AG08395 (cell line): ENCODE results near the gene CCDC6.
A peak's percentile ranks its signal among the peaks of the same experiment; 100 is the strongest.

Source experiments
- DNase-seq: peaks from one replicate; pipeline ENCODE4 v3.0.0; 2012; ENCODE audit warnings: mixed read lengths, low spot score

Gene CCDC6

DNA sequence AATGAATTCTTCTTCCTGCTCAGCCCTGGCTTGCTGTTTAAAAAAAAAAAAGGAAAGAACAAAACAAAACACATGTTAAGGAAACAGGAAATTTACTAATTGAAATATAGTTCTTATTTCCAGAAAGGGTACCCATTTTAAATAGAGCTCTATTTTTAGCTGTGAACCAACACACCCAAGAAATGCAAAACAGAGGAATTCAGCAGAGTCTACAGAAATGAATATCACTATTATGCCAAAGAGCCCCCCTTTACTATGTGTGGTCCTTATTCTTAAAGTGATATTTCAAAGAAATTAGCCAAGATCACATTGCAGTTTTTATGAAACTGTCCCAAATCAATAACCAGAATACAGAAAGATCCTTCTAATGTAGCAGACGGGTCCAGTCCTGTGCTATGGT lies 53.7 kb downstream of the CCDC6 start:
- DNase-seq, result no peak

DNA sequence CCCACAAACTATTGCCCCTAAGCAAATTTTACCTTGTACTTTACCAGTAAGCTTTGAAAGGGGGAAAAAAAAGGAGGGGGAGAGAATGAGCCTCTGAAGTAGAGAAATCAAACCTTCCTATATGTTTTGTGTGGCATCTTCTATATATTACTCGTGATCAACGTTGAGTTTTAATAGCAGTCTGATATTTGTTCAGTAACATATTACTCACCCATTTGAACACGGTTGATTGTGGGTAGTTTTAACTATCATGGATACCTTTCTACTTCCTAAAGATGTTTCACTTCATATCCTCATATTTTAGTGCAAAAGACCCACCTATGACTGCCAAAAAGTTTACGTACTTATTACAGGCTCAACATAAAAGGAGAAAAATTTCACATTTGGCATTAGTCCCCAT lies 54.5 kb downstream of the CCDC6 start:
- no peak for DNase-seq

DNA sequence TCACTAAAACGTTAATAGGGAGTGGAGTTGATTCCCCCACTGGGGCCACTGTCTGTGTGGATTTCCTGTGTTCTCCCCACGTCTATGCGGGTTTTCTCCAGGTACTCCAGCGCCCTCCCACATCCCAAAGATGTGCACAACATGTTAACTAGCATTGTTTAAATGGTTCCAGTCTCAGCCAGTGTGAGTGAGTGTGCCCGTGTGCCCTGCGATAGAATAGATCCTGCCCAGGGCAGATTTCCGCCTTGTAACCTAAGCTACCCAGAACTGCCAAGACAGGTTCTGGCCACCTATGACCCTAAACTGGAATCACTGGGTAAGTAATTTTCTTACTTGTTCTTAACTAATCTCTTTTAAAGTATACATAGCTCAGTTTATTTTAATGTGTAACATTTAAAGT lies 58.5 kb downstream of the CCDC6 start:
- DNase-seq, result no peak

DNA sequence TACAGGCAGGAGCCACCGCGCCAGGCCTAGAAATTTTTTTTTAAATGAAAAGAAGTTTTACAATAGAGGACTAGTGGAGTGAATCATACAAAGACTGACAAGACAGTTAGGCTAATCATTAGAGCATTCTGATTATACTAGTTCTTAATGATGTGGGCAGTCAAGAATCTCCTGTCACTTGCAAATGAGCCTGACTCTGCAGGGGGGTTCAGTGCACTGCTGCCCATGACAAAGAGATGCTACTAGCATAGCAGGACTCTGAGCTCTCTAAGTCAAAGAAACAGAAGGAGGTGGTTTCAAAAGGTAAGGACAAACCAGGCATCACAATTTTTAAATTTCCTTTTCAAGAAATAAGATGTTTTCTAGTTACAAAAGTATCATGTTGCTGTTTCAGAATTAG lies 59.0 kb downstream of the CCDC6 start:
- no peak for DNase-seq

DNA sequence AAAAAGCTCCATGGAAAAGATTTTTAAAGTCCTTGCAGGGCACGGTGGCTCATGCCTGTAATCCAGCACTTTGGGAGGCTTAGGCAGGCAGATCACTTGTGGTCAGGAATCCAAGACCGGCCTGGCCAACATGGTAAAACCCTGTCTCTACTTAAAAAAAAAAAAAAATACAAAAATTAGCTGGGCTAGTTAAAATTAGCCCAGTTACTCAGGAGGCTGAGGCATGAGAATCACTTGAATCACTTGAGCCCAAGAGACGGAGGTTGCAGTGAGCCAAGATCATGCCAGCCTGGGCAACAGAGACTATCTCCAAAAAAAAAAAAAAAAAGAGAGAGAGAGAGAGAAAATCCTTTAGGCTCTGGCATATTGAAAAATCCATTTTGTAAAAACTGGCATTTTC lies 61.9 kb downstream of the CCDC6 start:
- DNase-seq, result no peak

DNA sequence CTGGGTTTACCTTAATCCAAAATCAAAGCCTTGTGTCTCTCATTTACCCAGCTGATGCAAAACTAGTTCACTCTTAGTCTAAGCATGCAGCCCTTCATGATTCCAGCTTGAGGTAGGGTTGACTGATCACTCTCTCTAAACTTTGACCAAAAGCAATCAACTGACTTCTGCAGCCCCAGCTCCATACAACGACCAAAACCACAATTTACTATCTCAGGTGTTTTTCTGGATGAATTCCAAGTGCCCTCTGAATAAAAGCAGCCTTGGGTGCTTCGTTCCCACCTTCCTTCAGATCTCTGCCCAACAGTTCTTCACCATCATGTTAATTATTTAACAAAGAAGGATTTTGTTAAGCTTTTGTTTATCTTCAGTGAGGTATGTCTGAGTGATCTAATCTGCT lies 62.6 kb downstream of the CCDC6 start:
- no peak for DNase-seq

DNA sequence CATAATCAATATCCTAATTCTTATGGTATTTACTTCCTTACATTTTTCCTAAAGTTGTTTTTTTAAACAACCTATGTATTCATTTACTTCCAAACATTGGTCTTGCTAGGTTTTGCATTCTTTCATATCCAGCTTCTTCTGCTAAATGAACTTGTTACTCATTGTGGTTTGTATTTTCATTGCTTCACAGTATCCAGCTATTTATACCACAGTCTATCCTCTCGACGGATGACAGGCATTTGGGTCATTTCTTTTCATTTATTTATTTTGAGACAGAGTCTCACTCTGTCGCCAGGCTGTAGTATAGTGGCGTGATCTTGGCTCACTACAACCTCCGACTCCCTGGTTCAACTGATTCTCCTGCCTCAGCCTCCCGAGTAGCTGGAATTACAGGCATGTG lies 66.8 kb downstream of the CCDC6 start:
- DNase-seq, result peak; percentile 77

DNA sequence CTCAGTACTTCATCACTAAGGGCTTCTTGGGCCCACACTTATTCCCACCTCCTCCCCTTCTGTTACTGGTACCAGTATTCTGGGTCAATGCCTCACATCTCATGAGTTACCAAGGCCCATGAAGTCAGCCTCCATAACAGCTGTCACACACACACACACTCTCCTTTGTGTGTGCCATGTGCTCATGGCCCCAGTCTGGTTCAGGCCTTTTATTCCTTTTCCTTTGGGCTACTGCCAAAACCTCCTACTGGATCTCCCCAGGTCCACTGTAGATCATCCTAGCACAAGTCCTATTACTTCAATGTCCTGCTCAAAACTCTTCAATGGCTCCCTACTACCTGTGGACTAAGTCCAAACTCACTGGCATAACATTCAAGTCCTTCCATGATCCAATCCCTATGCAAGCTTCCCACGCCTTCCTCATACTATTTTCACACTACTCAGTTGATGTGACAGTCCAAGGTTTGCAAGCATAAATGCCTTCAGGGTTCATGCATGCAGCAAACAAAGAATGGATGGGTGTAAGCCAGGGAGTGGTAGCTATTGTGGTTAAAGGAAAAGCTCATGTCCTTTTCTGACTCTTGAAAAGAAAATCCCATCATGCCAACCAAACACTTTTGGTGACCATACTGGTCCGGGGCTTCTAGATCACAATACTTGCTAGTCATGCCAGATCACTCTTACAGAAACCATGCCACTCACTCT lies 68.1 kb downstream of the CCDC6 start:
- DNase-seq, result no peak

DNA sequence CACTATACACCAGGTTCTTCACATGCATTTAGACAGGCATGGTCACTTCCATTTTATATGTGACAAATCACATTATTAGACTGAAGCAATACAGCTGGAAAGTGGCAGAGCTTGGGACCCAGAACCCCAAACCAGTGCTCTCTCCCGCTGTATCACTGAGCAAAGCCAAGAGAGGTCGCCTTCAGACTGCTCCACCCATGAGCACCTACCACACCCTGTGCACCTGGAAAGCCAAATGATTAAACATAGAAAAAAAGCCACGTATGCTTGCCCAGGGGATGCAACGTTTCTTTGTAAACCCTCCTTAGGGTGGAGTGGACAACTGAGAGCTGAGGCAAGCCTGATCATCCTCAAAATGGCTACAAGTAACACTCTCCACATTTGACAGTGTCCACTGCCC lies 72.5 kb downstream of the CCDC6 start:
- no peak for DNase-seq

DNA sequence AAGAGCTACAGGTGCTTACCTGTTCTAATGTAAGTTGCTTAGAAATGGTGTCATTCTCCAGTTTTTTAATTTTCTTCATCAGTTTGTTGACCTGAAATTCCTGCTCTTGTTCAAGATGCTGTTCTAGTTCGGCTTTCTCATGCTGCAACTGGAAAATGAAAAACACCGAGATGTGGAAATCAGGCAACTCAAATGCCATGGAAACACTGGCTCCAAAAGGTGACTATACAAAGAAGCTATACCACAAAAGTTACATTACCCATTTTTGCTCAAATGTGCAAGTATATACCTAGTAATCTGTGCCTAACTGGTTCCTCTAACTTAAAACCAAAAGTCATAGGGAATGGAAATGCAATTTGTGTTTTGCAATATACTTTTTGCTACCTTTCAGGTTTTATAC lies 73.8 kb downstream of the CCDC6 start:
- DNase-seq, result no peak

DNA sequence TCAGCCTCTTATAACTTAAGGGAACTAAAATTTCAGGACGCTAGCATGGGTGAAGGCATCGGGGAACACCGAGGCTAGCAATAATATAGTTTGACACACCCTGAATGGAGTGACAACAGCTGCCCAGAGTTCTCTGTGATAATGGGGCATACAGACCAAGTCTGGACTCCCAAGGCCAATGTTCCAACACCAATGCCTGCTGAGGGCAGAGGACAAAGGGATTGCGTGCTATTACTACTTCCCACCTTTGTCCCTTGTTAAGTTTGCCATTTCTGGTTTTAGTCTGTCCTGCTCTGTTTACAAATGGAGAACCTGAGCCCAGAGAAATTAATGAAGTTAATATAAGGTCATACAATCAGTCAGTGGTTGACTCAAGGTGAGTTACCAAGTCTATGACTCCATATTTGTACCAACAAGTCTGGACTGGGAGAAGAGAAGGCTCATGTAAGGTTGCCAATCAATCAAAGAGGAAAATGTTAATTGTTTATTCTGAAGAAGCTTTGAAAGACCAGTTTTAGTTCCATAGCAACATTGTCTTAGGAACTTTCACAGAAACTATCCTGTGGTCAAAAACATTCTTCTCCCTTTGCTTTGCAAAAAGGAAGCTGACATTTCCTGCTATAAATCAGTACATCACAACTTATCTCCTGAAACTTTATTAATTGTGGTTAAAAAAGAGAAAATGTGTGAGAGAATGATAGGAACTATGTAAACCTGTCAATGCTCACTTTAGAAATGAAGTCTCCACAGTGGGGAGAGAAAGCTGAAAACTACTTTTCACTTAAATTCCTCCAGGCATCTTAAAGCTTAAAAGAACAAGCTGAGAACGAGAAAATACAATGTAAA lies 74.5 kb downstream of the CCDC6 start:
- no peak for DNase-seq

DNA sequence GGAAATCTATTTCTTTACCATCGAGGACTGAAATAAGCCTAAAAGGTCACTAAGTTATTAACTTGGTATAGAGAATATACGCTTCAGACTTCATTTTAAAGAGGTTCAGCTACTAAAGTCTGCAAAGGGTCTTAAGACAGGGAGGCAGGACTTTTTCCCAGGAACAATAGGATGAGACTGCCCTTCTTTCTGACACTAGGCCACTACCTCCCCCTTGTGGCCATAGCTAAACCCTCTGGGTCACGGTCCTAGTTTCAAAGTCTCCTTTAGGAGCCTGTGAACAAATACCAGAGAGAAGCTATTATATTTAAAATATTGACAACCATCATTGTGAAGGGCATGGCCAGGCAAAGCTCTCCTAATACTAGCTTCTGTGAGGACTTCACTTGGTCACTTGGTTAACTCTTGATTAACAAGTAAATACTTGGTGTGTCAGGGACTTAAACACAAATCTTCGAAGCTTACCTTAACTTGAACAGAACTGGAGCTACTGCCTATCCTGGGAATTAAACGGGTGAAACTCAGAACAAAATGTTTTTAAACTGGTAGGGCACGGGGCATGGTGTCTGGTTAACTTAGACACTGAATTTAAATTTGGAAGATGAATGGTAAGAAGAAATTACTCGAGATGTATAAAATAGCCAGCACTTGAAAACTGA lies 75.6 kb downstream of the CCDC6 start:
- peak; percentile 74 for DNase-seq

DNA sequence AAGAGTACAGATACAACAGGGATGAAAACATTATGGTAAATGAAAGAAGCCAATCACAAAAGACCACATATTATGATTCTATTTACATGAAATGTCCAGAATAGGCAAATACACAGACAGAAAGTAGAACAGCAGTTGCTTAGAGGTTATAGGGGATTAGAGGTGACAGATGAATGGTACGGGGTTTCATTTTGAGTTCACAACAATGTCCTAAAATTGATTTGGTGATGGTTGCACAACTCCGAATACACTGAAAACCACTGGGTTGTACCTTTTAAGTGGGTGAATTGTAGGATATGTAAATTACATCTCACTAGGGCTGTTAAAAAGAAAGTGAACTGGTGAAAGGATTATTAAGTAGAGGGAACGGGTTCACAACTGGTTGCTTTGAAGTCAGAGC lies 76.8 kb downstream of the CCDC6 start:
- no peak for DNase-seq

DNA sequence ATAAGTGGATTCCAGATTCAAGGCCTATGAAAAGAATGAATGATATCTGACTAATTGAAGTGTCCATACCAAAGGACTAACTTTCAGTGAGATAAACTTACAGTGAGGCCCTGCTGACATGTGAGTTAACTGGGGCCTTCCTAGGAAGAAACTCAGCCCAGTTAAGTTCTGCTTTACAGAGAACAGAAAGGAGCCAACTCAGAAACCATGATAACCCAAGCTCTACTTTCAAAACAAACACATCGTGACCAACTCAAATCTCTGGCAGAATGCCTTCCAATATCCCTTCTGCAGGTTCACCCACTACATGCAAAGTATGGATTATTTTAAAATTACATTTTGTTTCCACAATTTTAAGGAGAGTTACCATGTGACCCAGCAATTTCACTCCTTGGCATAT lies 77.3 kb downstream of the CCDC6 start:
- DNase-seq, result no peak

DNA sequence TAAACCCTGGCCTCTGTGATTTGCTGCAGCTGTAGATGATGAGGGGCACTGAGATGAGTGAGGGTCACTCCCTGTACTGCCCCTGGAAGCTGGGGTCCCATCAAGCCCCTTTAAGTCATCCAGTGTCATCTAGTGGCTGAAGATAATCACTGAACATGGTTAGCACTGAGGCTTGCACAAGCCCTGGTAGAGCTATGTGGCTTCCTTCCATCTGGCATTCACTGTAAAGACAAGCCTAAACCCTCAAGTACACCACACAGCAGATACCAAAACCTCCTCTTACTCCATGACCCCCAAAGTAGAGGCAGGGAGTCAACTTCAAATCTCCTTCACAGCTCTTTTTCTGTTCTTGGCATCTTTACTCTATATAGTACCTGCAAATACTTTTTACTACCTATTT lies 80.4 kb downstream of the CCDC6 start:
- peak; percentile 7 for DNase-seq

DNA sequence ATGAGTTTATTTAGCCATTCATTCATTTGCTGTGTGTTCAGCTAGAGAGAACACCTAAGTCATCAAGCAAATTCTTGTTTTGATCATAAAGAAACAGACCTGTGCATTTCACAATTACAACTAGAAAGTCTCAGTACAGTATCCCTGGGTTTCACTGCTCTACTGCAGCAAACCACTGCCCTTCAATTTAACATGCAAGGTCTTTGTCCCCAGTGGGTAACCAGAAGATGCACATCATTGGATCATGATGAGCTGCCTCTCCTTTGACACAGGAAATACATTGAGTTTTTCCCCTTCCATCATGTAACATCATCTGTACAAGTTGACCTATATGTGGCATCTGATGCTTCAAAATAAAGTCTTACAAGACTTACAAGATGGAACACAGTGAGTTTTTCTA lies 82.6 kb downstream of the CCDC6 start:
- no peak for DNase-seq

DNA sequence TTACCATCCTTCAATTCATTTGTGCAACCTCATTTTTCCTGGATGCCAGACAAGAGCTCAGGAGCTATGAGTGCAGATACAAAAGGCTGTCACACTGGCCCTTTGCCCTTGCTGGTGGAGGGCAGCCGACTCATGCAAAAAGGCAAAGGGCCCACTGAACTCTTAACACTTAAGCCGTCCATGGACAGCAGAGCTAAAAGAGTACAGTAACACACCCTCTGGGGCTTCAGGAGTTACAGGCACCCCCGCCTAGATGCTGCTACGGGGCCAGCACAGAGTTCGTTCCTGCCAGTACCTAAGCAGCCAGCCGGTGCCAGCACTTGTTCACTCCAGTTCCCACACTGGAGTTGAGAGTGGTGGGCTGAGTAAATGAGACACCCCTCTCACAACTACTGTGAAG lies 83.2 kb downstream of the CCDC6 start:
- DNase-seq, result no peak

DNA sequence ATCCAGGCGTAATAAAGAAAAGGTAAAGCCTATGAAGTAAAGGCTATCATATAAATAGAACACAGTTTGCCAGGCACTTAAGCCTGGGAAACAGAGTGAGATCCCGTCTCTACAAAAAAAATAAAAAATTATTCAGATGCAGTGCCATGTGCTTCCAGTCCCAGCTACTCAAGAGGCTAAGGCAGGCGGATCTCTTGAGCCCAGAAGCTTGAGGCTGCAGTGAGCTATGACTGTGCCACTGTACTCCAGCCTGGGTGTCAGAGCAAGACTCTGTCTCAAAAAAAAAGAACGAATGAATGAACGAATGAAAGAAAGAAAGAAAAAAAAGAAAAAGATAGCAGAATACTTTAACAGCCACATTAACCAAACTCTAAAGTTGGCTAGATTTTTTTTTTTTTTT lies 85.9 kb downstream of the CCDC6 start:
- DNase-seq, result no peak

DNA sequence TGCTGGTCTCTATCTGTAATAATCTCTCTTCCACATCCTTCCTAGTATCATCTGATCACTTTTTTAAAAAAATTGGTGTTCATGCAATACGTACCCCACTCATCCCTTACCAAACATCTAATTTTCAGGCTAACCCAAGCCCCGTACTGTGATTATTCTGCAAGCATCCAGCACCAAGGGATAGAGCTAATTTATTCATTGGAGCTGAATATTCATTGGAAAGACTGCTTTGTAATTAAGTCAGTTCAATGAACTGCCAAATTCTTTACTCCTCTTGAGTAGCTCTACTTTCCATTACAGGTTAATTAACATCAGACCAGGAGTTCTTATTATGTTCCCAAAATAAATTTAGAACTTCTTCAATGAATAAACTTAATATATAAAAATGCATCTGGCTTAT lies 86.7 kb downstream of the CCDC6 start:
- no peak for DNase-seq

DNA sequence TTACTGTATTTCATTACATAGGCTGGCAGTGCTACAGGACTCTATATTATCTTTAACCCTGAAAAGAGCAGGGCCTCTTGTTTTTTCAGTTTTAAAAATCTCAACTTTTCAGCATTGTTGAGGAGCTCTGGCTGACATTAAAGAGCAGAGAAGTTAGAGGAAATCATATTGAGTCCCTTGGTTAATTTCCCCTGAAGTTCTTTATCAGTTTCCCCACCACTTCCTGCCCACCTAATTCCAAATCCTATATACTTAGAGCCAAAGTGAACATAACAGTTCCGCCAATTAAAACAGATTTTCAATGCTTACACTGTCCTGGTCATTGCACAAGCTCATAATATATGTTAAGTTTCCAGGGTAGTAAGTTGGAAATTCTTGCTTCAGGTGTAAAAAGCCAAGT lies 87.1 kb downstream of the CCDC6 start:
- DNase-seq, result no peak

DNA sequence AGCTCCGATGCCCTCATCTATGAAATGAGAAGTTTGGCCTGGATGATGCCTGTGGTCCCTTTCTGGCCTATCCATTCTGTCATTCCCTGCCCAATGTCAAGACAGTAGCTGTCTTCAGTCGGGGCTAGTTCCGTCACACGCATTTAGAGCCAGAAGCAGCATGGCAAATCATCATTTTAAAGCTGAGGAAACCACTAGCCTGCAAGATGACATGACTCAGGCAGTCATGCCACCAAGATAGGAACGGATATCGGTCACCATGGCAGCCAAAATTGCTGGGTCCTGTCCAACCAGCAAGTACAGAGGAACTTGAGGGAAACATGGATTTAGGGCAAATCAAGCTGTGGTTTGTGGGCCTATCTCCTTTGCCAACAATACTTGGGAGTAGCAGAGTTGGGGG lies 88.6 kb downstream of the CCDC6 start:
- DNase-seq, result peak; percentile 13

DNA sequence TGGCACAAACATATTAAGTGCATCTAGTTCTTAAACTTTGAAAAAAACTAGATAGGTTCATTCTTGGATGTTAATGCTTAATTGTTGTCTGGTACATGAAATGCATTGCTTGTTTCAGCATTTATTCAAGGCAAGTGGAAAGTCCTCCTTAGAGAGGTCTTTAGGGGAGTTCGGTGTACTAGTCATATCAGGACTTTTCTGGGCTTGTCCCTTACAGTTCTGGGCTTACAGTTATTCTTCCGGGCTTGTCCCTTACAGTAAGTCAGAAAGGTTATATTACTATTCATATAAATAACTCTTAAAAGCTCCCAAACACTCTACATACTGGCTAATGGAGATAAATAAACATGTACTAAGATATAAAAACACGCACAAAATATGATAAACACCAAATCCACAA lies 91.5 kb downstream of the CCDC6 start:
- no peak for DNase-seq

DNA sequence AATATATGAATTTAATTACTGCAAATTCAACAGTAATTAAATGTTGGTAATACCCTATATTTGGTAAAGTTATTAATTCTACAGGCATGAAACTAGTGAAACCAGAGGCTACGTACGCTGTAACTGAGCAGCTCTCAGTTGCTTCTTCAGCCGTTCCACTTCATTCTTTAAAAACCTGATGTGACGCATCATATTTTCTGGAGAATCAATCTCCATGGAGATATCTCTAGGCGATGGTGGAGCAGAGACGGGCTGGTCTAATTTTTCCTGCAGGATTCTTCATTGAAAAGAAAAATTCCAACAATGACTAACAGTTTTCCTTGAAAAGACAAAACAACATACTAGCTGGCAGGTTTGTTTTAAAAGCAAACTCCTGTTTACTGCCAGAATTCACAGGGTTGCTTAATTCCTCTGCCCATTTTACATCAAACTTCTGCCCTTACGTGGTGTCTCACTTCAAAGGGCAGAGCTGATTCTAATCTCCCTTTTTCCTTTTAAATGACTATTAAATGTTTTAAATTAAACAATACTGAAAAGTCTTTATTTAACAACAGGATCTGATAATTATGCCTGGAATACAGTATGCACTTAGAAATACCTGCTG lies 93.7 kb downstream of the CCDC6 start:
- no peak for DNase-seq
